Measurements from ENCODE around the gene FILIP1L. TPM values are rescaled to one million over a fixed set of nuclear protein-coding genes. Genes with fewer than 3 reads are reported as not detected.

FILIP1L gene
- total RNA-seq, 1 experiment from 2014 or later = 0.07 TPM

- H3K23ac ChIP-seq (ENCODE audit: insufficient read length, low read depth, low read length) = no peak overlapping the region
- no peak overlapping the region for H2AFZ ChIP-seq (ENCODE audit: low read length)
- no peaks in the 10 kb centered on the region for H3K23me2 ChIP-seq (ENCODE audit: insufficient read length, low read depth, low read length, poor library complexity, severe bottlenecking)
- no peak overlapping the region for H3K4me2 ChIP-seq (ENCODE audit: insufficient read depth, insufficient read length, low read length)
- DNase-seq = no peak
- Mint-ChIP-seq H3K27ac (no peak overlapping the region; a peak in 1 of 7 replicates), H3K4me1 (peaks cover 27 to 32% of the 10 kb centered on the region in 2 experiments), H3K36me3 (ENCODE audit: insufficient read depth in 1 of 3, low read depth in 3 of 3) (no peaks in the 10 kb centered on the region), H3K9me3 (no peaks in the 10 kb centered on the region), H3K27me3 (ENCODE audit: low read depth) (no peaks in the 10 kb centered on the region), H3K4me3 (no peak overlapping the region)
- no peak overlapping the region for H4K5ac ChIP-seq (ENCODE audit: insufficient read length, low read depth, low read length)
- no peak overlapping the region for H2AK5ac ChIP-seq (ENCODE audit: insufficient read length, low read length)
- WGBS (ENCODE audit: extremely low coverage, insufficient read length, low lambda C conversion rate) = no CpG with 5 or more reads among the region's 1 CpG
- no peak overlapping the region for H2BK120ac ChIP-seq (ENCODE audit: low read depth, low read length, poor library complexity, severe bottlenecking)
- H4K8ac ChIP-seq (replicated peaks; ENCODE audit: insufficient read length, low read depth, low read length) = no peak overlapping the region
- H3K27me3 ChIP-seq (ENCODE audit: insufficient read depth, low read length) = no peaks in the 10 kb centered on the region
- H3K4me1 ChIP-seq (ENCODE audit: insufficient read depth, low read length) = peaks cover 7% of the 10 kb centered on the region; the same call in 1 of the 2 replicates
- no peaks in the 10 kb centered on the region for H3K79me1 ChIP-seq (ENCODE audit: insufficient read depth, low read depth, low read length, poor library complexity, severe bottlenecking)
- H3K56ac ChIP-seq (ENCODE audit: insufficient read length, low read depth, low read length) = no peak overlapping the region
- no peak overlapping the region for H3K18ac ChIP-seq (ENCODE audit: insufficient read length, low read depth, low read length)
- H2BK5ac ChIP-seq (ENCODE audit: insufficient read length, low read length) = no peak overlapping the region
- no peak overlapping the region for H3K27ac ChIP-seq (ENCODE audit: insufficient read length, low read depth, low read length)
- H2BK15ac ChIP-seq (ENCODE audit: low read depth, low read length) = no peak overlapping the region
- H4K20me1 ChIP-seq (ENCODE audit: control insufficient read depth, insufficient read depth, insufficient read length) = no peaks in the 10 kb centered on the region
- peaks cover 2% of the 10 kb centered on the region; the same call in 1 of the 2 replicates for H3K79me2 ChIP-seq (ENCODE audit: insufficient read depth, low read length)
- no peak for TF ChIP-seq CTCF (conservative IDR thresholded peaks at IDR 0.05)
- no peak overlapping the region for H3K14ac ChIP-seq (ENCODE audit: insufficient read depth, low read length)
- no peak overlapping the region for H3K9ac ChIP-seq (ENCODE audit: extremely low read depth, insufficient read length, low read length)
- H3K4ac ChIP-seq (ENCODE audit: low read depth, low read length) = no peak overlapping the region
- no peak overlapping the region for H3T11ph ChIP-seq (ENCODE audit: low read length)
- no peak overlapping the region for H2BK20ac ChIP-seq (ENCODE audit: low read depth, low read length, poor library complexity, severe bottlenecking)
- H4K91ac ChIP-seq (ENCODE audit: insufficient read length, low read depth, low read length) = no peak overlapping the region
- H3K9me3 ChIP-seq (ENCODE audit: control insufficient read depth, low read depth, low read length) = no peaks in the 10 kb centered on the region
- no peak overlapping the region for H2BK12ac ChIP-seq (ENCODE audit: insufficient read length, low read depth, low read length)
Measured at GRCh38 chr3:99855900-99856299, 258.4 kb downstream of the FILIP1L start.
